Measurements from ENCODE around the gene HDGF.

DNA sequence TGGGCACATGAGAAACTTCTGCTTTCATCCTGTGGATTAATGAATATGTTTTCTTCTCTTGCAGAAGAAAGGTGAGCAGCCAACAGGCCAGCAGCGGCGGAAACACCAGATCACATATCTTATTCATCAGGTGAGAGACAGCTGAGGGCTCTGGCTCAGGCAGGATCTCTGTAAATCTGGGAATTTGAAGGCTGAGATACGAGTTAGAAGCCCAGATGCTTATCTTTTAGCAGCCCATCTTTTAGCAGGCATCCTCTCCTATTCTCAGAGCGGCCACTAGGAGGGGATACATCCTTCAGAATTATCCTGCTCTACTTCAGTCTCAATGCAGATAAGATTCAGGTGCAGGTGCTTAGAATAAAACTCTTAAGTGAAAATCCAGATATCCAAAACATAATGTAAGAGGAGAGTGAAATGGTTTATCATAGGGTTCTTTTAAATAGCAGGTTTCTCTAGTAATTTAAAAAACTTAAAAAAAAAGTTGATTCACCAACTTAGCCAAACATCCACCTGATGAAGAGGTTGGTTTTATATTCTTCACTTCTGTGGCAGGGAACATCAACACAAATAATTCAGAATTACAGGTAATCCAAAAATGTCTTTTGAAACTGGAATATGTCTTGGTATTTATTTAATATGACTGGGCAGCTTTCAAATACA is 45.9 kb upstream of the HDGF start:
- TF ChIP-seq, protein P1, sequence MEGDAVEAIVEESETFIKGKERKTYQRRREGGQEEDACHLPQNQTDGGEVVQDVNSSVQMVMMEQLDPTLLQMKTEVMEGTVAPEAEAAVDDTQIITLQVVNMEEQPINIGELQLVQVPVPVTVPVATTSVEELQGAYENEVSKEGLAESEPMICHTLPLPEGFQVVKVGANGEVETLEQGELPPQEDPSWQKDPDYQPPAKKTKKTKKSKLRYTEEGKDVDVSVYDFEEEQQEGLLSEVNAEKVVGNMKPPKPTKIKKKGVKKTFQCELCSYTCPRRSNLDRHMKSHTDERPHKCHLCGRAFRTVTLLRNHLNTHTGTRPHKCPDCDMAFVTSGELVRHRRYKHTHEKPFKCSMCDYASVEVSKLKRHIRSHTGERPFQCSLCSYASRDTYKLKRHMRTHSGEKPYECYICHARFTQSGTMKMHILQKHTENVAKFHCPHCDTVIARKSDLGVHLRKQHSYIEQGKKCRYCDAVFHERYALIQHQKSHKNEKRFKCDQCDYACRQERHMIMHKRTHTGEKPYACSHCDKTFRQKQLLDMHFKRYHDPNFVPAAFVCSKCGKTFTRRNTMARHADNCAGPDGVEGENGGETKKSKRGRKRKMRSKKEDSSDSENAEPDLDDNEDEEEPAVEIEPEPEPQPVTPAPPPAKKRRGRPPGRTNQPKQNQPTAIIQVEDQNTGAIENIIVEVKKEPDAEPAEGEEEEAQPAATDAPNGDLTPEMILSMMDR (IDR thresholded peaks at IDR 0.05; ENCODE audit: low read length), result peak; percentile 83
- TF ChIP-seq EZH2 (IDR thresholded peaks at IDR 0.05; ENCODE audit: borderline replicate concordance, low read length), result no peak
